Measurements from ENCODE around the gene CEP170. TPM values are rescaled to one million over a fixed set of nuclear protein-coding genes. Genes with fewer than 3 reads are reported as not detected.
A peak's percentile ranks its signal among the peaks of the same experiment; 100 is the strongest.
"Not testable (repeated sequence)": the region's sequence is repeated elsewhere in the genome, so short reads cannot be mapped to it uniquely, and the experiment has no call there.

CEP170 gene
- total RNA-seq, 1 donor from 2014 or later: 47.6 TPM

DNA sequence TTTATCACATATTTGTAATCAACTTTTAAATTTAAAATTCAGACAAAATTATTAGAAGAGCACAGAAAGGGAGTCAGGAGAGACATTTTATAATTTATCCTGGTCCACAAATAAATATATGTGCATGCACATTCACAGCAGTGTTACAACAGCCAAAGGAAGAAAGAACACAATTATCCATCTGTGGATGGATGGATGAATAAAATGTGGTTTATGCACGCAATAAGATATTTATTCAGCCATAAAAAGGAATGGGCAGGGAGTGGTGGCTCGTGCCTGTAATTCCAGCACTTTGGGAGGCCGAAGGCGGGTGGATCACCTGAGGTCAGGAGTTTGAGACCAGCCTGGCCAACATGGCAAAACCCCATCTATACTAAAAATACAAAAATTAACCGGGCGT lies 77.3 kb downstream of the CEP170 start:
- H3K9me3 Mint-ChIP-seq; intact Hi-C loops (cut with micrococcal nuclease); H3K27me3 Mint-ChIP-seq (ENCODE audit: insufficient read depth); H3K27ac Mint-ChIP-seq; H3K4me3 Mint-ChIP-seq; DNase-seq (ENCODE audit: low spot score): not testable (repeated sequence)
- H3K36me3 Mint-ChIP-seq (ENCODE audit: low read depth): peaks cover 13% of the 10 kb centered on the region
- H3K4me1 Mint-ChIP-seq (ENCODE audit: low read depth): peaks cover 17% of the 10 kb centered on the region

DNA sequence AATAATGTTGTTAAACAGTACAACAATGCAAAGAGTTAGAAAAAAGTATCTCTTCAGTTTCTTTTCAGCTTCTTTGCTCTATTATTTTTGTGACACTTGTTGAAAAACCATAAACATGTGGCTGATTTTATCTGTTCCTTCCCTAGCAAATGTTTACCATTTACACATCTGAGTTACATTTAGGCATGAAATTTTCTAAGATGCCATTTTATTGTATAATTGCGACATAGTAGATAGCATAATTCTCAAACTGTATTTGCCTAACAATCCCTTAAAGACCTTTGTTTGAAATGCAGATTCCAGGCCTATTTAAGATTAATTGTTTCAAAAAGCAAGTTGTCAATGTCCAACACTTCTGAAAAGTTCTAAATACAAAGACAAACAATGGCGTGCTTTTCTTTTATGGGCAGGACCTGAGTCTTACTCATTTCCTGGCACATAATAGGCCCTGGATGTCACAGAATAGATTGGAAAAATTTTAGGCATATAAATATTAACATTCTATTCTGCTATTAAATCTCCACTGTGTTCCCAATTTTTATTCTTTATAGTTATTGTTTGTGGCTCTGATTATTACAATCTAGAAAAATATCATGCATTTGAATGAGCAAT lies 81.2 kb downstream of the CEP170 start:
- H3K4me3 Mint-ChIP-seq; intact Hi-C loops (cut with micrococcal nuclease); H3K4me1 Mint-ChIP-seq (ENCODE audit: low read depth); H3K27ac Mint-ChIP-seq; H3K27me3 Mint-ChIP-seq (ENCODE audit: insufficient read depth); H3K36me3 Mint-ChIP-seq (ENCODE audit: low read depth); H3K9me3 Mint-ChIP-seq; DNase-seq (ENCODE audit: low spot score): not testable (repeated sequence)

DNA sequence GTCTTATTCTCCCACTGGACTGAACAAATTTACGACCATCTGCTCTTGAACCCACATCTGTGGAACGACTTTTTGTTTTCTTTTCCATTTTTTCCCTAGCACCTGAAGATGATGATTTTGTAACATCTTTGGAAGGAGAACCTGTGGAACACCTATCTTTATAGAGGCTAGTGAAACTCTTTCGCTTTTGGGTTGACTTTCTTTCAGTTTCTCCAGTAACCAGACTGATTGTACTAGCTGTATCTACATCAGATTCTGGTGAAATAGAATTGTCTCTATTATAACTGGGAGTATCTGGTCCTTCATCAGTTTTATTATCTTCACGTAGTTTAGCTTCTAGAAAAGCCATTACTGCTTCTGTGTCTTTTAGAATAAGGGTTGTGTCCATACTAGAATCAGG lies 90.2 kb downstream of the CEP170 start:
- H3K4me1 Mint-ChIP-seq (ENCODE audit: low read depth); H3K4me3 Mint-ChIP-seq; DNase-seq (ENCODE audit: low spot score); H3K27me3 Mint-ChIP-seq (ENCODE audit: insufficient read depth); intact Hi-C loops (cut with micrococcal nuclease); H3K9me3 Mint-ChIP-seq; H3K27ac Mint-ChIP-seq: not testable (repeated sequence)
- peaks cover 13% of the 10 kb centered on the region for H3K36me3 Mint-ChIP-seq (ENCODE audit: low read depth)

DNA sequence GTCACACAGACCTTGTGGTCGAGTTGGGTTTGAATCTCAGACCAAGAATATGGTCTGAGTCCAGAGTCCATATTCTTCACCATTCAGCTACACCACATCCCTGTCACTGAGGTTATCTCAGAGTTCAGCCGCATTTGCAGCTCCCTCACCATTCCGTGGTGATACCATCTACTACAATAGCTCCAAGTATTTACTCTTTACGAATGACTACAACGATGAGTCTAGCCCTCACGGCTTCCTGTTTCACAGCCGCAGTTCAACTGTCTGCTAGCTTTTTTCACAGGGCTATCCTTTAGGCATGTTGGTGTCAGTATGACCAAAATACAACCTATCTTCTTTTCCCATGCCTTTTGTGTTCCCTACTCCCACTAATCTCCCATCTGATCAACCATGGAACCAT lies 104.2 kb downstream of the CEP170 start:
- intact Hi-C loops (cut with micrococcal nuclease); H3K27me3 Mint-ChIP-seq (ENCODE audit: insufficient read depth); DNase-seq (ENCODE audit: low spot score); H3K9me3 Mint-ChIP-seq; H3K27ac Mint-ChIP-seq; H3K4me3 Mint-ChIP-seq: not testable (repeated sequence)
- Mint-ChIP-seq H3K4me1 (ENCODE audit: low read depth) (peaks cover 12% of the 10 kb centered on the region), H3K36me3 (ENCODE audit: low read depth) (peaks cover 17% of the 10 kb centered on the region)

DNA sequence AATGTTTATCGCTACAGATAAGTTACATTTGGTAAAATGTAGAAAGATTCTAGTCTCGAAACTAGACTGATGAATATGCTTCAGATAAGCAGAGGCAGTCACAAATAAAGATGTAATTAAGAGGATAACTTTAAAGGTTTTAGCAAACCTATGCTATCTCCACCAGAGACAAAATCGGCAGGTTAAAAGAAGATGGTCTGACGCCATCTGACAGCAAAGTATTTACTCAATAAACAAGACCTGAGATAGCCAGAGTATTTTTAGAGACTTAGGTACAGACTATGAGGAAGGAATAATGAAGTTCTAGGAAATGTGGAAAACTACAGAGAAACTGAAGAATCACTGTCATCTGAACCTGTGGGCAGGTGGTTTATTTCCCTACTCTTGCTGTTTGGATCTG lies 106.0 kb downstream of the CEP170 start:
- intact Hi-C loops (cut with micrococcal nuclease); H3K27ac Mint-ChIP-seq; DNase-seq (ENCODE audit: low spot score); H3K27me3 Mint-ChIP-seq (ENCODE audit: insufficient read depth); H3K4me3 Mint-ChIP-seq; H3K9me3 Mint-ChIP-seq: not testable (repeated sequence)
- H3K4me1 Mint-ChIP-seq (ENCODE audit: low read depth): peaks cover 12% of the 10 kb centered on the region
- peaks cover 10% of the 10 kb centered on the region for H3K36me3 Mint-ChIP-seq (ENCODE audit: low read depth)

DNA sequence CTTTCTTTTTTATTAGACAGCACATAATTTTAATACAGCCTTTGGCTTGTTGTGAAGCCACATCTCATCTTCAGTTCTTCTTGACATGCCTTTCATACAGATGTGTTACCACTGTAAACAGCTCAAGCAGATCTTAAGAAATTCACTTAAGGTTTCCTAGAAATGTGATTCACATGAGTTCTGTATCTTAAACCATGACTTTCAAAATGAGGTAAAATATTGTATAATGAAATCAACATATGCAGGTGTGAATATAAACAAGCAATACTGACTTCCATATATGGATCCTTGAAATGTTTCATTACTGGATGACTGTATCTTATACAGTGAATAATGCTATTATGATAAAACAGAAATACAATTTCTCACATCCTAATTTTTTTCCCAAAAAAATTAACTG lies 107.7 kb downstream of the CEP170 start:
- H3K9me3 Mint-ChIP-seq; H3K27ac Mint-ChIP-seq; H3K27me3 Mint-ChIP-seq (ENCODE audit: insufficient read depth); intact Hi-C loops (cut with micrococcal nuclease); H3K4me3 Mint-ChIP-seq; DNase-seq (ENCODE audit: low spot score): not testable (repeated sequence)
- Mint-ChIP-seq H3K4me1 (ENCODE audit: low read depth) (peaks cover 12% of the 10 kb centered on the region), H3K36me3 (ENCODE audit: low read depth) (peaks cover 10% of the 10 kb centered on the region)

DNA sequence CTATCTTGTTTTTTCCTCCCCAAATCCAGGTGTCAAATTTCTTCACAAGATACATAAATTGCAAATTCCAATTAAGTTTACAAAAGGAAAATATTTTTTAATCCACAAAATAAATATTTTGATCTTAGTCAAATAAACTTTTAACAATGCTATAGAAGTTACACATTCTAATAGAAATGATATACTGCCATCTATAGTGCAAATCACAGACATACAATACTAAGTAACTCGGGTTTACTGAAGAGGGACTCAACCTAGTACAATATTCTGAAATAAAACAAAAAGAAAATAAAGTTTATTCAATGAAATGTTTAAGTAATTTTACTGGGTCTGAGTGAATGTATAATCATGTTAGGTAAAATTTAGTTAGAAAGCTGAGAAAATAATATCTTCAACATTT lies 114.6 kb downstream of the CEP170 start:
- DNase-seq (ENCODE audit: low spot score); H3K27ac Mint-ChIP-seq; H3K4me1 Mint-ChIP-seq (ENCODE audit: low read depth); H3K4me3 Mint-ChIP-seq; intact Hi-C loops (cut with micrococcal nuclease); H3K9me3 Mint-ChIP-seq; H3K27me3 Mint-ChIP-seq (ENCODE audit: insufficient read depth); H3K36me3 Mint-ChIP-seq (ENCODE audit: low read depth): not testable (repeated sequence)

DNA sequence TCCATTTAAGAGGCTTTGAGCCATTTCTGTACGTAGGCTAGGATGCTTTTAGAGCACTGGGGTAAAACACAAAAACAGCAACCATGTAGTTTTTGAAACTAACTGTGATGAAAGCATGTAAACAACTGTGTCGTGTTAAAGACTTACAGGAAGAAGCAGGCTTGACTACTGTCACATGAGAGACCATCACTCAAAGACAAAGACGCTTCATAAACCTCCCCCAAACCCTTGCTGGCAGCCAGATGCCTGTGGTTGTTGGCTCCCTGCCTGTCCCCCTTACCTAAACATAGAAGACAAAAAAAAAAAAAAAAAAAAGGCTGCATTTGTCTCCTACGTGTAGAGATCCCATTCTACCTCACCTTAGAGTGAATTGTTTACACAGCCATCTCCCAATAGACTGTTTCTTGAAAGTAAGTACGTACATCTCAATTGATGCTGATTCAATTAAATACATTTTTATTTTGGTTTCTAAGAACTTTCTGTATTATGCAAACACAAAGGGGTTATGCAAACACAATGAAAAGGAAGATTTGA lies 132.1 kb downstream of the CEP170 start:
- H3K27ac Mint-ChIP-seq; H3K4me3 Mint-ChIP-seq; intact Hi-C loops (cut with micrococcal nuclease); H3K4me1 Mint-ChIP-seq (ENCODE audit: low read depth); H3K27me3 Mint-ChIP-seq (ENCODE audit: insufficient read depth); H3K9me3 Mint-ChIP-seq; DNase-seq (ENCODE audit: low spot score); H3K36me3 Mint-ChIP-seq (ENCODE audit: low read depth): not testable (repeated sequence)

DNA sequence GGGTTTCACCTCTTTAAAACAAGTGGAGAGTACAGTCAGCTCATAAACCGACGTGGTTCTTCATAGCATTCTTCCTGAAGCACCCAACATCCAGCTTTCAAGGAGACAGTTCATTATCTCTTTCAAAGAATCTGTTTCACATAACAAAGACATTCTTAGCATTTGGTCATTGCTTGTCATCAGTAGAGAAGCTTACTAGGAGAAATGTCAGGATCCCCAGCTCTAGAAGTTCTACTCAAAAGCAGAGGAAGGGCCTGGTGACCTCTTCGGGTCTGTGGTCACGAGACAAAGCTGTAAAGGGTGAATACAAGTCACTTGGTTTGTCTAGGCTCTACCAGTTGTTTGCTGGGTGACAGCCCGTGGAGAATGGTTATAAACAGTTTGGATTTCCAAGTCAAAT lies 133.1 kb downstream of the CEP170 start:
- H3K27ac Mint-ChIP-seq; H3K4me1 Mint-ChIP-seq (ENCODE audit: low read depth); H3K36me3 Mint-ChIP-seq (ENCODE audit: low read depth); H3K9me3 Mint-ChIP-seq; H3K4me3 Mint-ChIP-seq; DNase-seq (ENCODE audit: low spot score); H3K27me3 Mint-ChIP-seq (ENCODE audit: insufficient read depth); intact Hi-C loops (cut with micrococcal nuclease): not testable (repeated sequence)

DNA sequence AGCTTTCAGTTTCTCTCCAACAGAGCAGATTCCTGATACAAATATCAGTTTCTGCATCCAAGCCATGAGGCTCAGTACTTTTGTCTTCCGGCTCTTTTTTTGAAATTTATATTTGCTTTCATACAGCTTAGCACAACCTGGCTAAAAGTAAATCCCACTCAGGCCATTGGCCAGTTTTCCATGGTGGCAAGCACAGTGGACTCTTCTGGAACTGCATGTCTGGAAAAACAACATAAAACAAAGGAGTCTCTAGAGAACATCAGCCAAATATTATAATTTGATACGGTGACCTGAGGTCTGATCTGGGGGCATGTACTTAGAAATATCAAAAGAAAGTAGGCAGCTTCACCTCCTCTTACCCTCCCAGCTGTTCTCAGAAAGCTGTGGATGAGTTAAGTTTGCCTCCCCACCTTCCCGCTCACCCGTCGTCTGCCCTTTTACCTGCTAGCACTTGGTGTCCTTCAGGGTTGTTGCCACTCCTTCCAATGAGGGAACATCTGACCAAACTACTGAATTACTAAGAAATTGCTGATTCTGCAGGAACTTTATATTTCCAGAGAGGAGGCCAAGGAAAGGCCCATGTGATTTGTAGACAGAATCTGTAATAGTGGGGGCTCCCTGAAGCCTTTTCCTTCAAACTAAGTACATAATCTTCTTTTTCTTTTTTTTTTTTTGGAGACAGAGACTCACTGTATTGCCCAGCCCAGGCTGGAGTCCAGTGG lies 136.3 kb downstream of the CEP170 start:
- H3K4me3 Mint-ChIP-seq; H3K27ac Mint-ChIP-seq; H3K27me3 Mint-ChIP-seq (ENCODE audit: insufficient read depth); H3K9me3 Mint-ChIP-seq; H3K36me3 Mint-ChIP-seq (ENCODE audit: low read depth); DNase-seq (ENCODE audit: low spot score); intact Hi-C loops (cut with micrococcal nuclease): not testable (repeated sequence)
- H3K4me1 Mint-ChIP-seq (ENCODE audit: low read depth): peaks cover 15% of the 10 kb centered on the region

DNA sequence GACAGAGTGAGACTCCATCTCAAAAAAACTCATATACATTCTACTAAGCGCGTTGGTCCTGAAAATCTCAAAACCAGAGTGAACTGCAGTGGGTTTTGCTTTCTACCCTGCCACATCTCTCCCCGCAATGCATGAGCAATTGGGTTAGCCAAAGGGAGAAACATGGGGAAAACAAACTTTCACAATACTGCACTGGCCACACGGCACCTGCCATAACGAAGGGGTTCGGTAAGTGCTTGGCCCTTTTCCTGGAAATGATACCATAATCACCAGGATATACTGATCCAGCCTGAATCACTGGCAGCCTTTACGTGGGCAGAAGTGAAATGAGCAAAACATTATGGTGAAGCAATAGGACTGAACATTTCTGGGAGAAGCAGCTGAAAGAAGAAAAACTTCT lies 138.9 kb downstream of the CEP170 start:
- DNase-seq (ENCODE audit: low spot score); intact Hi-C loops (cut with micrococcal nuclease); H3K4me3 Mint-ChIP-seq; H3K9me3 Mint-ChIP-seq; H3K36me3 Mint-ChIP-seq (ENCODE audit: low read depth); H3K27ac Mint-ChIP-seq; H3K4me1 Mint-ChIP-seq (ENCODE audit: low read depth): not testable (repeated sequence)
- H3K27me3 Mint-ChIP-seq (ENCODE audit: insufficient read depth): peaks cover 12% of the 10 kb centered on the region

DNA sequence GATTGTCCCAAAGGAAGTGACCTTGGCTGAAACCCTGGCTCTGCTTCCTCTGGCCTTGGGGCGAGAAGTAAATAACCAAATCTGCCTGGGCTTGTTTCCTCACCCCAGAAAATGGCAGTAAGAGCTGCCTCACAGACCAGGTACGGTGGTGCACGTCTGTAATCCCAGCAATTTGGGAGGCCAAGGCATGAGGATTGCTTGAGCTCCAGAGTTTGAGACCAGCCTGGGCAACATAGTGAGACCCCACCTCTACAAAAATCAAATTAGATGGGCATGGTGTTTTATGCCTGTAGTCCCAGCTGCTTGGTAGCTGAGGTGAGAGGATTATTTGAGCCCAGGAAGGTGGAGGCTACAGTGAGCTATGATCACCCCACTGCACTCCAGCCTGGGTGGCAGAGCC lies 140.3 kb downstream of the CEP170 start:
- H3K36me3 Mint-ChIP-seq (ENCODE audit: low read depth); H3K4me3 Mint-ChIP-seq; DNase-seq (ENCODE audit: low spot score); H3K27ac Mint-ChIP-seq; H3K9me3 Mint-ChIP-seq; H3K4me1 Mint-ChIP-seq (ENCODE audit: low read depth); intact Hi-C loops (cut with micrococcal nuclease): not testable (repeated sequence)
- peaks cover 12% of the 10 kb centered on the region for H3K27me3 Mint-ChIP-seq (ENCODE audit: insufficient read depth)

DNA sequence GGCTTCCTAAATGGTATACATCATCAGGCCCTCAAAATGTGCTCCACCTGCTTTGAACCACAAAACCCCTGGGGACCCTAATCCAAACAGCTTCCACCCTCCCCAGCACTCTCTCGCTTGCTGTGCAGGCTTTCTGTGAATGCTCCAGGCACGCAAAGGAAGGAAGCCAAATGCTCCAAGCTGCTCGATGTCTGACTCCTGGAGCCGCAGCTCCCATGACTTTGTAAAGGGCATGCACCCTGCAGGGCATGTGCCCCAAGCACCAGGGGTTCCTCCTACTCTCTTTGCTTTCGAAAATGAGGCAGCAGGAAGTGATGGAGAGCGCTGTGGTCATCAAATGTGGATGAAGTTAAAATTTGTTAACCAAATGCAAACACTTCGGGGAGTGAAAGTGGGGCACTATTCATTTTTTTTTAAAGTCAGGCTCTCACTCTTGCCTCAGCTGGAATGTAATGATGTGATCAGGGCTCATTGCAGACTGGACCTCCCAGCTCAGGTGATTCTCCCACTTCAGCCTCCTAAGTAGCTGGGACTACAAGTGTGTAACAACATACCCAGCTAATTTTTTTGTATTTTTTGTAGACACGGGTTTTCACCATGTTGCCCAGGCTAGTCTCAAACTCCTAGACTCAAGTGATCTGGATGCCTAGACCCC lies 140.9 kb downstream of the CEP170 start:
- H3K36me3 Mint-ChIP-seq (ENCODE audit: low read depth); H3K4me1 Mint-ChIP-seq (ENCODE audit: low read depth); H3K9me3 Mint-ChIP-seq; H3K4me3 Mint-ChIP-seq; intact Hi-C loops (cut with micrococcal nuclease); DNase-seq (ENCODE audit: low spot score): not testable (repeated sequence)
- H3K27me3 Mint-ChIP-seq (ENCODE audit: insufficient read depth): peaks cover 12% of the 10 kb centered on the region
- H3K27ac Mint-ChIP-seq: peak overlapping the region; percentile 48

Data from activated T-helper 1 cell treated with anti-CD3 and anti-CD28 coated beads, Interleukin-12 subunit alpha, Interleukin-12 subunit beta, Interleukin-2, Interleukin-4 antibody, amounts not matched to agents 30 ng/mL and 10 ng/mL and 1 ng/mL, durations not matched to agents 14 hours and 24 hours and 36 hours (primary cell).